NB4 (cell line): ENCODE data around the gene H6PD.

Source experiments
- DNase-seq: peaks from one replicate; pipeline ENCODE4 v3.0.0; 2010; ENCODE audit warnings: low read depth
- H3K4me3 ChIP-seq: one replicate; pipeline ENCODE4 v1.5.1; 2011; ENCODE audit warnings: mild to moderate bottlenecking, low read depth, low read length, moderate library complexity
- MYC ChIP-seq: IDR thresholded peaks from 2 replicates; pipeline ENCODE4 v1.6.1; 2011; ENCODE audit warnings: low read depth, low read length
- POLR2A ChIP-seq: IDR thresholded peaks from 2 replicates; pipeline ENCODE4 v1.6.1; 2011; ENCODE audit warnings: mild to moderate bottlenecking; ENCODE audit not compliant: insufficient read length; ENCODE audit errors: extremely low read depth
- TF ChIP-seq, protein P1 (sequence below): IDR thresholded peaks from 2 replicates; pipeline ENCODE4 v1.6.1; 2011; ENCODE audit warnings: low read depth, low read length
- TF ChIP-seq, protein P2 (sequence below): IDR thresholded peaks from one replicate; pipeline ENCODE4 v1.5.1; 2012; ENCODE audit warnings: low read depth, low read length

Gene H6PD

DNA sequence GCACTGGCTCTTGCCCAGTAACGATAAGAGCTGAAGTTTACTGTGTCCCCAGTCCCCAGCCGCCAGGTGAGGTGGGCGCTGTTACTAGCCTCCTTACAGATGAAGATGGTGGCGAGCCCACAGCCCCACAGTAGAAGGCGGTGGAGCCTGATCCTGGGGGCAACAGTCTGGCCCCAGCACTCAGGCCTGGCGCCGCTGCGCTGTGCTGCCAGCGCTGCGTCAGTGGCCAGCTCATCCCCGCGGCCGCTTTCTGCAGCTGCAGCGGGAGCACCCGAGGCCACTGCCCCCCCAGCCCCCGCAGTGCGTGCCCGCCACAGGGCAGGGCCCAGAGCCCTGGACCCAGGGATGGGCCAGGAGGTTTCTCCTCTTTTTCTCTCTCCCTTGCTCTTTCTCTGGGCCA is 13.3 kb downstream of the H6PD start:
- no peak overlapping the region for H3K4me3 ChIP-seq
- DNase-seq = no peak
- TF ChIP-seq POLR2A (no peak), MYC (no peak)
- TF ChIP-seq, protein P1, sequence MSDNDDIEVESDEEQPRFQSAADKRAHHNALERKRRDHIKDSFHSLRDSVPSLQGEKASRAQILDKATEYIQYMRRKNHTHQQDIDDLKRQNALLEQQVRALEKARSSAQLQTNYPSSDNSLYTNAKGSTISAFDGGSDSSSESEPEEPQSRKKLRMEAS = no peak
- TF ChIP-seq, protein P2, sequence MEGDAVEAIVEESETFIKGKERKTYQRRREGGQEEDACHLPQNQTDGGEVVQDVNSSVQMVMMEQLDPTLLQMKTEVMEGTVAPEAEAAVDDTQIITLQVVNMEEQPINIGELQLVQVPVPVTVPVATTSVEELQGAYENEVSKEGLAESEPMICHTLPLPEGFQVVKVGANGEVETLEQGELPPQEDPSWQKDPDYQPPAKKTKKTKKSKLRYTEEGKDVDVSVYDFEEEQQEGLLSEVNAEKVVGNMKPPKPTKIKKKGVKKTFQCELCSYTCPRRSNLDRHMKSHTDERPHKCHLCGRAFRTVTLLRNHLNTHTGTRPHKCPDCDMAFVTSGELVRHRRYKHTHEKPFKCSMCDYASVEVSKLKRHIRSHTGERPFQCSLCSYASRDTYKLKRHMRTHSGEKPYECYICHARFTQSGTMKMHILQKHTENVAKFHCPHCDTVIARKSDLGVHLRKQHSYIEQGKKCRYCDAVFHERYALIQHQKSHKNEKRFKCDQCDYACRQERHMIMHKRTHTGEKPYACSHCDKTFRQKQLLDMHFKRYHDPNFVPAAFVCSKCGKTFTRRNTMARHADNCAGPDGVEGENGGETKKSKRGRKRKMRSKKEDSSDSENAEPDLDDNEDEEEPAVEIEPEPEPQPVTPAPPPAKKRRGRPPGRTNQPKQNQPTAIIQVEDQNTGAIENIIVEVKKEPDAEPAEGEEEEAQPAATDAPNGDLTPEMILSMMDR = no peak

DNA sequence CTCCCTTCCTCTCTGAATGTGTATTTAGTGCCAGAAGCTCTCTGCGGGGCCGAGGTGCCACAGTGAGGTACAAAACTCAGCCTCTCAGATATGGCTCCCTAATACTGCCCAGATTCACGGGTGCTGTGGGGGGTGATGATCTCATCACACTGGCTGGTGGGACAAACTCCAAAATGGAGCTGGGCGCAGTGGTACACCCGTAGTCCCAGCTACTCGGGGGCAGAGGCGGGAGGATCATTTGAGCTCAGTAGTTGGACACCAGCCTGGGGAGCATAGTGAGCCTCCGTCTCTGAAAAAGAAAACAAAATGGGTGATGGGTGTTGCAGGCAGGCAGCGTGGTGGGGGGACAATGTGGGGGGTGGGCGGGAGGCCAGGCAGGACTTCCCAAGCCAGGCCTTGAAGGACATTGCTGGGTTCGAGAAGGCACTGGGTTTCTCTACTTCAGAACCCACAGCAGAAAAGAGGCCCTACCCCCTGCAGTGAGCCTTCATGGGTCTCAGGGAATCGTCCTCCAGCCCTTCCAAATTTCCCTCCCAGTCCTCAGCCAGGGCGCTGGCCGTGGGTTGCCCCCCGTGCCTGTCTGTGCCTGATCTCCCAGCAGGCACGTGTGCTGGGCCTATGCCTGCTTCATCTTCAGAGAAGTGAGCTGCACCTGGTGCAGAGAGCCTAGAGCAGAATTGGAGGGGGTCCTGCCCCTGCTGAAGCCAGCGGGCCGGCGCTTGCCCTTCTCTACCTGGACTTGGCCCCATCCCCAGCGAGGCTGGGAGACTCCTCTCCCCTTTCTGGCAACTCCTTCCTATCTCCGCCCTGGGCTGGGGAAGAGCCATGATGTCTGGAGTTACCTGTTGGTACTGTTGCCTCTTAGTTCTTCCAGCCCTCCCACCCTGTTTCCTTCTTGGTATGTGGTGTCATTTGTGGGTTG is 14.0 kb downstream of the H6PD start:
- TF ChIP-seq, protein P2 = no peak
- TF ChIP-seq POLR2A = no peak
- TF ChIP-seq, protein P1 = no peak
- TF ChIP-seq MYC = no peak
- H3K4me3 ChIP-seq = no peak overlapping the region
- DNase-seq = no peak

DNA sequence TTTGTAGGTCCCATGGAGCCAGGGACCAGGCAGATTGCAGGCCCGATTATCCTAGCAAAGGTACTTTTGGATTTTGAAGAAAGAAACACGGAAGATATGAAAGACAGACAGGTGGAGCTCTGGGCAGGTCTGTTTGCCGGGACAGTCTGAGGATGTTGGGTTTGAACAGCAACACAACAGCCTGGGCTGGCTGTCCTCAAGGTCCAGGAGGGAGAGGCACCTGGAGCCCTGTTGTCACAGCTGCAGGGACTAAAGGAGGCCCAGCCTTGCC is 14.6 kb downstream of the H6PD start:
- TF ChIP-seq MYC = no peak
- TF ChIP-seq, protein P1 = no peak
- TF ChIP-seq, protein P2 = no peak
- no peak for TF ChIP-seq POLR2A
- DNase-seq = no peak
- no peak overlapping the region for H3K4me3 ChIP-seq

DNA sequence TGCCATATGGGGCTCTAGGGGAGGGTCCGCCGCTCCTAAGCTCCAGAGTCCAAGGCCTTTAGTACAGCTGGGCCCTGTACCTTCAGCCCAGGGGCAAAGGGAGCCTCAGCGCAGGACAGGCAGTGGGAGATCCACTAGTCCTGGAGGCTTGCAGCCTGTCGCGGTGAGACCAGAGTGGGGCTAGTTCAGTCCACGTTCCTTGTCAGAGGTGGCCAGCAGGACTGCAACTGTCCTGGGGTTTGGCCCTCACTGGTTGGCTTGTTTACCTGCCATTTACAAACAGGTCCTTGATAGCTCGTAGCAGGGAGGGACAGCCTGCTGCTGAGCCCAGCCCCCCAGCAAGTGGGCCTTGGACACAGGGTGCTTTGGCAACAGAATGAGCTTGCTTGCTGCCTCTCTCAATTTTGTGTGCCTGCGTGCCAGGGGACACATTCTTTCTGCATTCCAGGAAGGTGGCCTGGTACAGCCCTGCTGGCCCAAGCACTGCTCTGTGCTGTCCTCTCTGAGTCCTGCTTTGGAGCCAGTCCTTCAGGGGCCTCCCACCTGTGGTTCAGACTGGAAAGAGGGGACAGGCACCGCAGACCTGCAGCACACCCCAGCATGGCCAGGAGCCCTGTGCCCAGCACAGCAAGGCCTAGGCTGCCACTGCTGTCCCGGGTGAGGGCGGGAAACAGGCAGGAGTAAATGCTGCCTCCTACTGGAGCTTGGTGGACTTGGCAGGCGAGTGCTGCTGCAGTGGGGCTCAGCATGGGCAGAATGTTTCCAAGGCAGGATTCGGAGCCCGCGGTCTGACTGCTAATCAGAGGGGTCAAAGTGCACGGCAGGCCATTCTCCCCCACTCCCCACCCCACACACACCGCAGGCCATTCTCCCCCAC is 15.2 kb downstream of the H6PD start:
- no peak overlapping the region for H3K4me3 ChIP-seq
- peak; percentile 69 for DNase-seq
- TF ChIP-seq, protein P1 = no peak
- TF ChIP-seq, protein P2 = peak; percentile 76

DNA sequence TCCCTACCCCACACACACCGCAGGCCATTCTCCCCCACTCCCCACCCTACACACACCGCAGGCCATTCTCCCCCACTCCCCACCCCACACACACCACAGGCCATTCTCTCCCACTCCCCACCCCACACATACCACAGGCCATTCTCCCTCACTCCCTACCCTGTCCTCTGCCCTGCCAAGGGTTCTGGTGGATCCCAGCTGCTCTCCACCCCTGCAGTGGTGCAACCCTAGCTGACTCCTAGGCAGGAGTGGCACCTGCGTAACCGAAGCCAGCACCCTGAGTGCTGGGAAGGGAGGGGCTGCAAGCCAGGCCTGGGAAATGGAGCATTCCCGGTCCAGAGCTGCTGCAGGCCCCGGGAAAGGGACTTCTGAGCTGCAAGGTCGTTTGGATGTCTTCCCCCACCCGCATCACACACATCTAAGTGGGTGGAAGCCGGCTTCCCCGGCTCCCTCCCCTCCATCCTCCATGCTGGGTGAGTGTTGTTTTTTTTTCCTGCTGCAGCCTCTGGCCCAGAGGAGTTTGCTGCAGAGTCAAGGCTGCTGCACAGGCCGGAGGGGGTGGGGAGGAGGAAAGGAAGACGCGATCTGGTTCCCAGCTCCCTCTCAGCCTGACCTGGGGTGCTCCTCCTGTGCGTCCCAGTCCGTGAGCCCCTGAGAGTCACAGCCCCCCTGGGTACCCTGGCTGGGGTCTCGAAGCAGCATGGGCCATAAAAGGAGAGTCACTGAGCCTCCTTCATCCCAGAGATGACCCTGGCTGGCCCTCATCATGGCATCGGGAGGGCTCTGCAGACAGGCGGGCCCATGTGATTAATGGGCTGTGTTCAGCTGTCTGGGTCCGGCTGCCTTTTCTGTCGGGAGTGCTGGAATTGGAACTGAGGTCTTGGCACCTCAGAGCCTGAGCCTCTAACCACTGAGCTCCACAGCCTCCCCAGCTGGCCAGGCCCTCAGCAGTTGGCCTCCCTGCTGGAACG is 16.1 kb downstream of the H6PD start:
- TF ChIP-seq MYC (no peak), POLR2A (no peak)
- TF ChIP-seq, protein P2 = no peak
- TF ChIP-seq, protein P1 = no peak
- no peak for DNase-seq
- no peak overlapping the region for H3K4me3 ChIP-seq
